Right atrium auricular region (tissue), 2 donors: ENCODE results near the gene CACNA1D. TPM values are rescaled to one million over a fixed set of nuclear protein-coding genes. Genes with fewer than 3 reads are reported as not detected.

Experiments used
- DNase-seq: peaks from one replicate; pipeline ENCODE4 v3.0.0-alpha.2; 2019; ENCODE audit warnings: low spot score
- H3K27ac ChIP-seq, 2 donors: fragments of 200-600 bp; sonication (generic); 1 replicate in 1 of 2; 2 replicates in 1 of 2; pipeline ENCODE4 v1.5.1; 2016 to 2019
- H3K27me3 ChIP-seq, 2 donors: fragments of 200-600 bp; sonication (generic); one replicate each; pipeline versions ENCODE4 v1.5.1 to v1.6.0; 2017 to 2019
- H3K36me3 ChIP-seq: fragments of 200-600 bp; sonication (generic); one replicate; pipeline ENCODE4 v1.5.1; 2016
- H3K4me1 ChIP-seq, 2 donors: fragments of 200-600 bp; sonication (generic); one replicate each; pipeline versions ENCODE4 v1.5.1 to v1.6.0; 2017 to 2019
- H3K4me3 ChIP-seq, 2 donors: fragments of 200-600 bp; sonication (generic); 1 replicate in 1 of 2; 2 replicates in 1 of 2; pipeline ENCODE4 v1.5.1; 2017 to 2019; ENCODE audit warnings: mild to moderate bottlenecking in 1 of 2, moderate library complexity in 1 of 2
- H3K9me3 ChIP-seq, 2 donors: fragments of 200-600 bp; sonication (generic); one replicate each; pipeline ENCODE4 v1.5.1; 2019
- CTCF ChIP-seq, 2 donors: fragments of 200-600 bp; sonication (generic); IDR thresholded peaks; one replicate each; pipeline ENCODE4 v1.5.1; 2019; ENCODE audit warnings: antibody characterized with exemption in 2 of 2
- total RNA-seq, 2 donors: library from RNA; depleted of rRNA; stranded (reverse); fragments of >200 nt; gene quantifications; one replicate each; pipeline ENCODE4 v1.1.0, GENCODE V29; 2016

Gene CACNA1D
- total RNA-seq, 2 donors from 2014 or later, result 2.7 to 9.6 TPM

GRCh38 chr3:53834429-53835095 is 340.2 kb downstream of the CACNA1D start:
- DNase-seq, result no peak
- Histone ChIP-seq H3K27ac (no peak overlapping the region), H3K4me1 (no peaks in the 10 kb centered on the region), H3K27me3 (no peaks in the 10 kb centered on the region), H3K9me3 (no peaks in the 10 kb centered on the region), H3K4me3 (no peak overlapping the region), H3K36me3 (no peaks in the 10 kb centered on the region)
- no peak for TF ChIP-seq CTCF (IDR thresholded peaks at IDR 0.05)

- no peak overlapping the region for H3K27ac ChIP-seq
- H3K4me3 ChIP-seq, result no peak overlapping the region
- H3K27me3 ChIP-seq, result no peaks in the 10 kb centered on the region
- no peaks in the 10 kb centered on the region for H3K9me3 ChIP-seq
- no peaks in the 10 kb centered on the region for H3K36me3 ChIP-seq
- DNase-seq, result no peak
- no peak for TF ChIP-seq CTCF (IDR thresholded peaks at IDR 0.05)
- H3K4me1 ChIP-seq, result no peaks in the 10 kb centered on the region
These were observed 340.8 kb downstream of the CACNA1D start for GRCh38 chr3:53835257-53835656.

GRCh38 chr3:53836084-53836872 is 341.9 kb downstream of the CACNA1D start:
- no peak overlapping the region for H3K4me3 ChIP-seq
- DNase-seq, result no peak
- no peak for TF ChIP-seq CTCF (IDR thresholded peaks at IDR 0.05)

GRCh38 chr3:53837331-53837730 is 342.9 kb downstream of the CACNA1D start:
- no peak for DNase-seq
- Histone ChIP-seq H3K4me1 (no peaks in the 10 kb centered on the region), H3K9me3 (no peaks in the 10 kb centered on the region), H3K36me3 (no peaks in the 10 kb centered on the region), H3K27me3 (no peaks in the 10 kb centered on the region), H3K27ac (no peak overlapping the region), H3K4me3 (no peak overlapping the region)
- TF ChIP-seq CTCF (IDR thresholded peaks at IDR 0.05), result no peak

More at GRCh38 chr3:53836084-53836872, 341.9 kb downstream of the CACNA1D start:
- Histone ChIP-seq H3K9me3 (no peaks in the 10 kb centered on the region), H3K4me1 (no peaks in the 10 kb centered on the region), H3K36me3 (no peaks in the 10 kb centered on the region), H3K27me3 (no peaks in the 10 kb centered on the region), H3K27ac (no peak overlapping the region)

GRCh38 chr3:53841296-53841695 is 346.9 kb downstream of the CACNA1D start:
- Histone ChIP-seq H3K4me1 (peaks cover 0 to 21% of the 10 kb centered on the region in 2 donors), H3K27ac (no peak overlapping the region), H3K36me3 (no peaks in the 10 kb centered on the region), H3K27me3 (no peaks in the 10 kb centered on the region), H3K9me3 (no peaks in the 10 kb centered on the region), H3K4me3 (no peak overlapping the region)
- TF ChIP-seq CTCF (IDR thresholded peaks at IDR 0.05), result no peak
- no peak for DNase-seq
